Neuron (in vitro differentiated cells): ENCODE data around the gene CALML3.

Experiments
- H2AFZ ChIP-seq: one replicate; pipeline ENCODE4 v1.6.1; 2013; ENCODE audit warnings: low read depth, mild to moderate bottlenecking, inconsistent platforms, low read length, moderate library complexity
- H3K27me3 ChIP-seq: one replicate; pipeline ENCODE4 v1.6.1; 2013; ENCODE audit warnings: low read length; ENCODE audit not compliant: insufficient read depth
- H3K36me3 ChIP-seq: one replicate; pipeline ENCODE4 v1.6.1; 2013; ENCODE audit warnings: low read length; ENCODE audit not compliant: insufficient read depth
- H3K4me1 ChIP-seq: one replicate; pipeline ENCODE4 v1.6.1; 2013; ENCODE audit warnings: low read length; ENCODE audit not compliant: insufficient read depth
- H3K4me3 ChIP-seq: 2 replicates; pipeline ENCODE4 v1.5.1; 2013; ENCODE audit warnings: mild to moderate bottlenecking, low read length, moderate library complexity
- H3K9me3 ChIP-seq: one replicate; pipeline ENCODE4 v1.6.1; 2013; ENCODE audit warnings: low read length

The CALML3 gene

DNA sequence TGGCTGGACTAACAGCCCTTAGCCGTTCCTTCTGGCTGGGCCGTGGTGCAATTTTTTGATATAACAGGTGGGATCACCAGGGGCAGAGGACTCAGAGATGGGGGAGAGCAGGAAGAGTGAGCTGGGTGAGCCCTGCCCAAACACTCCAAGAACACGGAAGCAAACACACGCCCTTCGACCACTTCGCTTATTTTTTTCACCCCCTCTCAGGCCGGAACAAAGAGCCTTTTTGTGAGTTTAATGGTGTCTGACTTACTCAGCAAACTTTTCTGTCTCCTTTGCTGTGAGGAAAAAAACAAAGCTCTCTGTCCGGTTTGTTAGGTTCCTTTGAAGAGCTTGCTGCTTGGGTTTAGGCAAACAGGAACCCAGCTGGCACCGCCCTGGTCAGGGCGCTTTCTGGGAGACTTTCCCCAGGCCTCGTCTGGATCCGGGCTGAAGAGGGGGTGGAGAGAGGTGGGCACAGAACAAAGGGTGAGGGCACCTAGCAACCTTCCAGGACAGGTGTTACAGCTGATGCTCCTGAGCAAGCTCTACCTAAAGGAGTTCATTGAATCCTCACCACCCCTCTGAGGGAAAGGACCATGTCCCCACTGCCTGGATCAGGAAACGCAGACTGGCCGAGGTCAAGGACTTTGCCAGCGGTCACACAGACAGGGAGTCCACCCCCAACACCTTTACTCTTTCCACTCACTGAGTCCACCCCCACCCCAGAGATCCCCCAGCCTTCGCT lies 23.3 kb downstream of the CALML3 start:
- H3K9me3 ChIP-seq, result no peaks in the 10 kb centered on the region
- H3K4me1 ChIP-seq, result peaks cover 5% of the 10 kb centered on the region
- no peak overlapping the region for H2AFZ ChIP-seq
- no peaks in the 10 kb centered on the region for H3K36me3 ChIP-seq
- H3K27me3 ChIP-seq, result no peaks in the 10 kb centered on the region
- H3K4me3 ChIP-seq, result no peak overlapping the region

DNA sequence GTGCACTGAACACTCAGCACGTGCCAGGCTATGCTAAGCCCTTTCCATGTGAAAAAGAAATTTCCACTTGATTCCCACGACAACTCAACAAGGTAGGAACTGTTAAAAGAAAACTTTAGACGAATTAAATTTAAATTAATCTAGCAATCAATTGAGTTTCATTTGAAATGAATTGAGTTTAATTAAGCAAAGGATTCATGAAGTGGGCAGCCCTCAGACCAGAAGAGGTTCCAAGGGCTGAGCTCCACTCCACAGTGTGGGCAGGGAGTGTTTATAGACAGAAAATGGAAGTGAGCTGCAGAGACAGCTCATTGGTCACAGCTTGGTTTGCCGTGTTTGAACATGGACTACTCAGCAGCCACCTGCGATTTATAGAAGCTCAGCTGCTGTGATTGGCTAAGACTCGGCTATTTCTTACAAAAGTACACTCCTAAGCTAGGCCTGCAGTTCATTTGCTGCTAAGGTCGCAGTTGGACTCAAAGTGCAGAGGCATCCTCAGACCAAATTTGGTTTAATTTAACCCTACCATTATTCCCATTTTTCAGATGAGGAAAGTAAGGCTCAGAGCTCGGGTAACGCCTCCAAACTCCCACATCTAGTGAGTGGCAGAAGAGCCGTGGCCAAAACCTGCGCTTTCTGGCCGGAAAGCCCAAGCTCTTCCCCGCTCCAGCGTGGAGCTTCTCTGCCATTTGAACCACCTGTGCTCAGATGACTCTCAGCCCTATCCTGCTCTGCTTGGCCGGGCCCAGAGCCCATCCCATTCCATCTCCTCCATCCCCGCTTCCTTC lies 24.9 kb downstream of the CALML3 start:
- H3K36me3 ChIP-seq, result no peaks in the 10 kb centered on the region
- H3K27me3 ChIP-seq, result no peaks in the 10 kb centered on the region
- no peak overlapping the region for H2AFZ ChIP-seq
- H3K9me3 ChIP-seq, result no peaks in the 10 kb centered on the region
- no peak overlapping the region for H3K4me3 ChIP-seq
- H3K4me1 ChIP-seq, result peaks cover 5% of the 10 kb centered on the region

DNA sequence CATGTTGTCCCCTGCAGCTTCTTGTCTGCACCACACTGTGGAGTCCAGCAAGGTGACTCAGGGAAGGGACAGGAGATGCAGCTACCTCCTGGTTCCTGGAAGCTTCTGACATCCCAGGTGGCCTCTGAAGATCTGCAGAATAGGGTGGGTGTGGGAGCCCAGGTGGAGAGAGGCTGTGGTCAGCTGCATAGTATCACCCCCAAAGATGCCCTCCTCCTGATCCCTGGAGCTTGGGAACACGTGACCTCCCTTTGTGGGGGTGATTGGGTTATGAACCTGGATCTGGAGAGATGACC lies 25.4 kb downstream of the CALML3 start:
- Histone ChIP-seq H3K36me3 (no peaks in the 10 kb centered on the region), H2AFZ (no peak overlapping the region), H3K4me1 (peaks cover 5% of the 10 kb centered on the region), H3K27me3 (no peaks in the 10 kb centered on the region), H3K4me3 (no peak overlapping the region), H3K9me3 (no peaks in the 10 kb centered on the region)

DNA sequence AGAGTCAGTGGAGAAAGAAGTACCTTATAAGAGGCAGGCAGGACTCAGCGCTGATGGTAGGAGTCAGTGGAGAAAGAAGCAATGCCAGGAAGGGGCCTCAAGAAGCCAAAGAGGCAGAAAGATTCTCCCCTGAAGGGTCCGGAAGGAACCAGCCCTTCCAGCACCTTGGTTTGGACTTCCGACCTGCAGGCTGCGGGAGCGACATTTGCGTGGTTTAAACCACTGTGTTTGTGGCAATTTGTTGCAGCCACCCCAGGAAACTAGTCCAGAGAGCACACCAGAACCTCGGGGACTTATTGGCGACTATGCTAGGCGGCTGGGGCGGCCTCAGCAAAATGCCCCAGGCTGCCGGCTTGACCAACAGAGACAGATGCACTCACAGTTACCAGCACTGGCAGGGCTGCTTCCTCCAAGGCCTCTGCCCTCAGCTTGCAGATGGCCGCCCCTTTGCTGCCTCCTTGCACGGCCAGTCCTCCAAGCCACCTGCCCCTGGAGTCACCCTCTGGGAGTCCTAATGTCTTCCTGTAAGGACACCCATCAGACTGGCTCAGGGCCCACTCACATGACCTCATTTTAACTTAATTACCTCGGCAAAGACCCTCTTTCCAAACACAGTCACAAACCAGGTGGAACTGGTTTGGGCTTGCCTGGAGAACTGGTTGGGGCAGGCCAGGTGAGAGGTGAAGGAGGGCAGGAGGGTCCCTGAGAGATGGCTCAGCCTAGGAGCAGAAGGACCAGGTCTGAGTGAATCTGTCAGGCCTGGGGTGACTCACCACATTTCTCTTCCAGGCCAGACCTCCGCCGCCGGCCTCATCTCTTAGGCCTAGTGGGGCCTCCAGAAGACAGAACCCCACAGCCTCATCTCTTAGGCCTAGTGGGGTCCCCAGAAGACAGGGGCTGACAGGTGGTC lies 26.1 kb downstream of the CALML3 start:
- H3K4me1 ChIP-seq, result peaks cover 5% of the 10 kb centered on the region

DNA sequence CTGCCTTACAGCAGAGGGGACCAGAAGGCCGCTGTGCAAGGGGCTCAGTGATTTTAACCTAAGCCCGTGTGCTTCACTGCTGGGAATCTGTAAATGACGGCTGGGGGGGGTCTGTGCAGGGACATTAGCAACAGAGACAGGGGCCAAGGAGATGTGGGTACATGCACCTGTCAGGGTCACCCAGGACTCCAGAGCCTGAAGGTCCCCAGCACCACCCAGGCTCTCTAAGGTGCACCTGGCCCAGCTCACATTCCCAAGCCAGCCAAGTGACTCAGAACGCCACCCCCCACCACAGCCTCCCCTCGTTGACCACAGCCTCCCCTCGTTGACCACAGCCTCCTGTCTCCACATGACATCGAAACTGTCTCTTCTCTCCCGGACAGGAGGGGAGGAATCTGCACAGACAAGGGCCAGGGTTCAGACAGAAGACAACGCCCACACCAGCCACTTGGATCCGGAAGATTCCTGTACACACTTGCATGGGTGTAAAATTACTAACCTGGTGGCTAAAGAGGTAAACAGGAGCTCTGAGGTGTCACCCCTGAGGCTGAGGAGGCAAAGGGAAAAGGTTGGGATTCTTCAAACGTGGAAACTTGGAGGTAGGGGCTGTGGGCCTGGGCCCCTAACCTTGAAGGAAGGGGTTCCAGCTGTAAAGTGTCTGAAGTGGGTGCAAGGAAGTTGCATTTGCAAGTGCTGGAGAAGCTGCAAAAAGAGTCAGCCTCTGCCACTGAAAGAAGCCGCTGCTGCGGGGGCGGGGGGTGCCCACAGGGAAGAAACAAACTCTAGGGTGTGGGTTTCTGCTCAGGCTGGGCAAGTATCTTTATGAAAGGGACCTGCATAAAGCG lies 27.0 kb downstream of the CALML3 start:
- Histone ChIP-seq H2AFZ (no peak overlapping the region), H3K4me3 (no peak overlapping the region), H3K9me3 (no peaks in the 10 kb centered on the region), H3K4me1 (peaks cover 8% of the 10 kb centered on the region), H3K36me3 (no peaks in the 10 kb centered on the region), H3K27me3 (no peaks in the 10 kb centered on the region)

More for the DNA sequence above, 26.1 kb downstream of the CALML3 start:
- Histone ChIP-seq H3K27me3 (no peaks in the 10 kb centered on the region), H2AFZ (no peak overlapping the region), H3K9me3 (no peaks in the 10 kb centered on the region), H3K36me3 (no peaks in the 10 kb centered on the region), H3K4me3 (no peak overlapping the region)

DNA sequence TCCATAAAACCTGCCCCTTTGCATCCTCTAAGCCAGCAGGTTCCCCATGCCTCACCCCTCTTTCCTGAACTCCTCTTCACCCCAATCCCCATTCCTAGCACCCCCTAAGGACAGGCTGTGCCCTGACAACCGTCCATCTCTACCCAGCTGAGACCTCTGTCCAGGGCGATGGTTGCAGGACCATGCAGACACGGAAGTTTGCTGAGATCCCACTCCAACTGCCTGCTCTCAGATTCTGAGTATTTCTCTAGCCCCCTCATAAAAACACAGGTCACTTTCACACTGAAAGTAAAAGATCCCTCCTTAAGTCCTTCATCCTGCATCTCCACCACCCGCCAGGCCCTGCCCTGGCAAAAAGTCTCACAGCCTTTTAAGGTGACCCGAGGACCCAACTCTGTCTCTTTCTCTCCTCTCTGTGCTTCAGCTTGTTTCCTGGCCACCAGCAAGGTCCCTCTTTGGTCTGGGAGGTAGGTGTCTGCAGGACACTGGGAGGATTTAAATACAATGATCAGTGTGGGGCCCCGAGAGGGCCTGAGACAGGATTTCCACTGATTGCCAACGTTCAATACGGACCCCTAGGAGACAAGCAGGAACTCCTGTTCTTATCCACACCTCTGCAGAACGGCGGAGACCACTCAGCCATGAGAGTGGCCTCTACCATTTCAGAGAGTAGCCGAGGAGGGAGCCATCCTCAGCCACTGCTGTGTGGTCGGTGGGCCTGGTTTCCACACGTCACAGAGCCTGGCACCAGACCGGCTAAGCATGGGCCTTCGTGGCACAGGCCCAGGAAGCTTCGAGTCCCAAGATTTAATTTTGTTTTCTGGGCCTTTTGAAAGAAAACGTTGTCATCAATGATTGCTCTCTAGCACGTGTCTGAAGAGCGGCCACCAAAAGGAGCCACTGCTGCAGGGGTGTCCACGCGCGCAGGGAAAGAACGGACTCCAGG lies 27.9 kb downstream of the CALML3 start:
- H3K4me3 ChIP-seq, result no peak overlapping the region

DNA sequence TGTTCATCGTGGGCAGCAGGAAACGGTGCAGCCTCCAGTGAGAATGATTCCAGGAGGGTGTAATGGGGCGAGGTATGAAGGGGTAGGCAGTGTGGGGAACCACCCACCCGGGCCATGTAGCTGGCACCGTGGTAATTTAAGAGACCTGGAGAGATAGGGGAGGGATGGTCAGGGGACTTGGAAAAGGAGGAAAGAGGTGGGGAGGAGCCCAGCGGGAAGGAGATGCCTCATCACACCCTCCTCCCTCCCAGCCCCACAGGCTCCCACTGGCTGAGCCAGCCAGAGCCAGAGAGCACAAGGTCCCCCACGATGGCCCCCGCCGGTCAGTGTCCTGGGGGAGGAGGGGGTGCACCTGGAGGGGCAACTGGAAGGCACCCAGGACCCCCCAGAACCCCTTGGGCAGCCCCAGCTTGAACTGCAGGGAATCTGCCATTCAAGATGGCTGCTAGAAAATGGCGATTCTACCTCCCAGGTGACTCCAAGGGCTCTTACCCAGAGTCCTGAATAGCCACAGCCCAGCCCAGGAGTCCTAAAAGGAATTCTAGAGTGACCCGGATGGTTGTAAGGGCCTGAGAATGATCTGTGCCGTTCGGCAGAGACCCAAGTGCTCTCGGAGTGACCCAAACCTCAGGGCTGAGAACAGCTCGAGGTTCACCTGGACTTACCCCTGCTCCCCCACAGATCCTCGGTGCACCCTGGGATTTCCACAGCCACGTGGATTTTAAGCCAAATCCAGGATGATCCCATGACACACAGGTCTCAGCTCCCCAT lies 28.8 kb downstream of the CALML3 start:
- Histone ChIP-seq H3K4me1 (peaks cover 7% of the 10 kb centered on the region), H3K27me3 (no peaks in the 10 kb centered on the region), H3K4me3 (no peak overlapping the region), H3K36me3 (no peaks in the 10 kb centered on the region), H3K9me3 (no peaks in the 10 kb centered on the region), H2AFZ (no peak overlapping the region)

More for the DNA sequence above, 27.9 kb downstream of the CALML3 start:
- no peaks in the 10 kb centered on the region for H3K36me3 ChIP-seq
- H3K9me3 ChIP-seq, result no peaks in the 10 kb centered on the region
- no peaks in the 10 kb centered on the region for H3K27me3 ChIP-seq
- no peak overlapping the region for H2AFZ ChIP-seq
- H3K4me1 ChIP-seq, result peaks cover 12% of the 10 kb centered on the region

DNA sequence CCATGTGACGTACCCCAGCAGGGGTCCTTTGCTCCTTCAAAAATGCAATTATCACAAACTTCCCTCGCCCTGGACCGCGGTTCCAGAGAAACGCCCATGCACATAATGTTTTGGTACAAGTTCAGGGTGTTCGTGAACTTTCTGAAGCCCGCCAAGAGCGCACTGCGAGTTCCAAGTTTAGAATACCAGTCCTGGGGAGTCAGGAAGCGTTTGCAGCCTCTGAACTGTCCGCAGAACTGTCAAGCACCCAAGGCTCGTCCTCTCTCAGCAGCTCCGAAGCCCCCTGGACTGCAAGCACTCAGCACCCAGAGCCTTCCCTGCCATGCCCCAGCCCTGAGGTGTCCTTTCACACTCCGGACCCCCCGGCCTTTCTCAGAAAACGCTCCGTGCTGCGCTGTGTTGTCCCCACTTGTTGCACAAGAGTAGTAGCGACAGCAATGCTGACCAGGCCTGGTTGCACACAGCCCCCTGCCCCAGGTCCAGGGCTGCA lies 30.3 kb downstream of the CALML3 start:
- H3K4me3 ChIP-seq, result no peak overlapping the region
- no peaks in the 10 kb centered on the region for H3K27me3 ChIP-seq
- no peaks in the 10 kb centered on the region for H3K9me3 ChIP-seq
- H3K4me1 ChIP-seq, result peaks cover 7% of the 10 kb centered on the region
- H2AFZ ChIP-seq, result no peak overlapping the region
- no peaks in the 10 kb centered on the region for H3K36me3 ChIP-seq

DNA sequence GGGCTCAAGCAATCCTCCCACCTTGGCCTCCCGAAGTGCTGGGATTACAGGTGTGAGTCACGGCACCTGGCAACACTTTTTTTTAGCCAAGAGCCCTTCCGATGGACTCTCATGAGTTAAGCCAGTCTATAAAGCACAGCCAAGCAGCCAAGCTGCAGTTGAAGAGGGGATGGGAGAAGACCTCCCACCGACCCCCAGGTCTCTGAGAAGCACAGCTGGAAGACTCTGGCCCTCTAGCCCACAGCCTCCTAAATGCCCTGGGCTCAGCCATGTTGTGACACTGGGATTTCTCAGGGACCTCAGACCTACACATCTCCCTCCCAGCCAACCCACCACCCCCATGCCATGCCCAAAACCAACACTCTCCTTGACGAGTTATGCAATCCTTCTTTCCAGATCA lies 31.1 kb downstream of the CALML3 start:
- Histone ChIP-seq H3K36me3 (no peaks in the 10 kb centered on the region), H3K4me1 (peaks cover 7% of the 10 kb centered on the region), H3K27me3 (no peaks in the 10 kb centered on the region), H3K9me3 (no peaks in the 10 kb centered on the region), H2AFZ (no peak overlapping the region), H3K4me3 (no peak overlapping the region)

DNA sequence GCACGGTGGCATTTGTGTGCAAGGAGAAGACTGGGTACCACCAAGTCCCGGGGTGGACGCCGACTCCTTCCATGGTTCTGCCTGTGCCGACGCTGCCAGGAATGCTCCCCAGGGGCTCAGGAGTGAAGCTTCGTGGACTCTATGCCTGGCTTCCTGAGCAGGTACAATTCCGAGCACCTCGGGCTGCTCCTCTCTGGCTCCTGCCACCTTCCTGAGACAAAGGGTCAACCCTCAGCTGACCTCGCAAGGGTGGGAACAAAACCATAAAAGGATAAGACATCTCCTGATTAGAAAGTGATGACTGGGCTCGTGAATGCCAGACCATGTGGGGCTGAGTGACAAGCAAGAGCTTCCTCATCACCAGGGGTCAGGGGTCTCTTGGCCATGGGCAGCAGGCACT lies 31.8 kb downstream of the CALML3 start:
- H3K4me3 ChIP-seq, result no peak overlapping the region
- H3K4me1 ChIP-seq, result peaks cover 7% of the 10 kb centered on the region
- H3K9me3 ChIP-seq, result no peaks in the 10 kb centered on the region
- H2AFZ ChIP-seq, result no peak overlapping the region
- H3K27me3 ChIP-seq, result no peaks in the 10 kb centered on the region
- no peaks in the 10 kb centered on the region for H3K36me3 ChIP-seq

DNA sequence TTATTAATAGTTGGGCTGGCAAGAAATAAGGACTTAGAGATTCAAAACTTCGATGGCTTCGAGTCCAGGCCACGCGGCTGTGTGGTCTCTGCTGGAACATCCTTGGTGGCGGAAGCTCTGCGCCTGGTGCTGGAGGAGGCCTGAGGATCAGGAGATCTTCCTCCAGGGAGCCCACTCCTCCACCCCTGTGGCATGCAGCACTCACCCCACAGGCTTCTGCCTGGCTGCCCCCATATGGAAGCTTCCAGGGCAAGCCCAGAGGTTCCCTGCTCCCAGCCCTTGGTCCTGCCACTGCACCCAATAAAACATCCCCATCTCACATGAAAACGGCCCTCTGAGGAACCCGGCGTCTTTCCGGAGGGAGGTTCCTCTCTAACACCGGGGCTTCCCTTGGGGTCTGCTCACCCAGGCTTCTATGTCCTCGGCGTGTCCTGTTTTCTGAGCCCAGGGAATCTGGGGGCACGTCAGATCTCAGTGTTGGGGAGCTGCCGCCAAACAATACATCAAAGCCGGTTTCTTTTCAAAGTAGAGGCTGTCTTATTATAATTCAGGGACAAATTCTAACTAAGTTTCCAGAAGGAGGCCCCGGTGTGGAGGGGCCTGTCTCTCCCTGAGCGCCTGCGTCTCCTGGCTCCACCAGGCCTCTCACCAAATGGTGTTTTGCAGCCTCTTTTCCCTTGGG lies 32.4 kb downstream of the CALML3 start:
- Histone ChIP-seq H3K4me3 (no peak overlapping the region), H2AFZ (no peak overlapping the region), H3K9me3 (no peaks in the 10 kb centered on the region), H3K27me3 (no peaks in the 10 kb centered on the region), H3K4me1 (peaks cover 7% of the 10 kb centered on the region), H3K36me3 (no peaks in the 10 kb centered on the region)
